Measurements from ENCODE around the gene NAA25. TPM values are rescaled to one million over a fixed set of nuclear protein-coding genes. Genes with fewer than 3 reads are reported as not detected.

Gene NAA25
- total and polyA plus RNA-seq, 9 of the 15 experiments (the other 6 are each of a cell fraction or from before 2014, with no cell fraction given), result 26.6 to 59.6 (median 48.9) TPM

DNA sequence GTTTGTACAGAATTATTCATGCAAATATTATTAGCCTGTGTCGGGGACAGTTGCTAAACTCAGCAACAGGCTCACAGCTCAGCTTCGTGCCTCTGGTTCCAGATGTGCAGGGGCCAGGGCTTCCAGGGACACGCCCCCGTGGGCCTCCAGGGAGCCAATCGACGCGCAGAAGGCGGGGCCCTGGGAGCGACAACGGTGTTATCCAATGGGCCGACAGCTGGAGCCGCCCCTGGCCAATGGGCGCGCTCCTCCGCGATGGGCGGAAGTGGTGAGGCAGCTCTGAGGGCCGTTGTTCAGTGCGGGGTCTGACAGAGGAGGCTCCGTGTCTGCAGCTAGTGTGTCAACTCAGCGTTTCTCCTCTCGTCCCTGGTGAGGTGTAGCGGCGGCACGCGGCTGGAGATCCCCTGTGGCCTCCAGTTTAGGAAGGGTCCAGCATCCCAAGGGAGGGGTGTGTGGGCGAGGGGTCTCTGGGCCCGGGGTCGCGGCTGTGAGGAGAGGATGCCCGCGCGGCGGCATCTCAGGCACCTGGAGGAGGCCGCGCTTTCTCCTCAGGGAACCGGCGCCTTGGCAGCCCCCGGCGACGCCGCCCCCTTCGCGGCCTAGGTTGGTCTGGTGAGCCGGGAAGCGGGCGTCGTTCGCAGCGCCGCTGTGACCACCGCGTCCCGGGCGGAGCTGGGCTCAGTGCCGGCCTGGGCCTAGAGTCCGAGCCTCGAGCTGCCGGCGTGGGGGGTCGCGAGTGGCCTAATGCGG, 16.8 kb upstream of the NAA25 start, which contains the start of gene TRAFD1:
TRAFD1 (plus strand) TSS at position 311 of the 750 bp plus-strand sequence. CDS start 4,963 bp downstream, outside the sequence.
- intact Hi-C loops (cut with micrococcal nuclease), result no loop called here
- POLR2A ChIA-PET, result interaction anchor here (0.6 to 3.2 kb wide), 10 partner anchors 10 to 279 kb away, joined by 3 to 45 read pairs (median 4); partner anchors contain the start of genes ERP29, NAA25 and TMEM116
- FAIRE-seq (peak; percentile 99), DNase-seq (ENCODE audit: extremely low read depth in 1 of 4, low spot score in 3 of 4) (peak; percentile 99 to 100 (median 100)), ATAC-seq (peak; percentile 98)
- in situ Hi-C loops (cut with MboI), result no loop called here
- Histone ChIP-seq H3K9me3 (replicated peaks; ENCODE audit: control insufficient read depth, insufficient read depth, low read depth, low read length) (no peaks in the 10 kb centered on the region), H3K79me2 (ENCODE audit: control insufficient read depth, insufficient read depth, low read length) (peaks cover 46% of the 10 kb centered on the region), H3K27me3 (ENCODE audit: control insufficient read depth in 2 of 2, insufficient read depth in 2 of 2, low read length in 2 of 2) (no peaks in the 10 kb centered on the region), H3K9ac (ENCODE audit: insufficient read depth in 1 of 2, low read depth in 2 of 2, low read length in 2 of 2) (peak within 1 kb of the TSS; percentile 84 to 99), H4K20me1 (replicated peaks; ENCODE audit: control insufficient read depth, insufficient read depth, low read length) (no peaks in the 10 kb centered on the region), H3K4me3 (peak within 1 kb of the TSS; percentile 88), H3K9me1 (ENCODE audit: control insufficient read depth, insufficient read depth, low read length) (no peaks in the 10 kb centered on the region), H2AFZ (ENCODE audit: low read depth, low read length) (peak within 1 kb of the TSS; percentile 88), H3K27ac (ENCODE audit: extremely low read depth, low read depth, low read length) (peak within 1 kb of the TSS; percentile 88), H3K36me3 (ENCODE audit: control insufficient read depth, insufficient read depth, low read length) (no peaks in the 10 kb centered on the region), H3K4me2 (ENCODE audit: insufficient read depth, low read length) (peak within 1 kb of the TSS; percentile 96), H3K4me1 (replicated peaks in 1 of 2; ENCODE audit: control insufficient read depth in 2 of 2, insufficient read depth in 2 of 2, low read length in 2 of 2) (peaks cover 38 to 44% of the 10 kb centered on the region in 2 experiments)
- BruUV-seq (replicated peaks), result TSS peak; percentile 74
- 1% methylated on average over 49 of the region's 63 CpGs for WGBS (ENCODE audit: insufficient coverage, low coverage, missing lambda C conversion rate)
- CTCF ChIA-PET (ENCODE audit: low intra/inter-chr PET ratio), result no interaction called here
- TF ChIP-seq ZBTB7A (IDR thresholded peaks at IDR 0.05; ENCODE audit: borderline replicate concordance, control insufficient read depth, low read depth, low read length), result peak; percentile 61; the same call in 1 of the 2 replicates
- TF ChIP-seq ASH1L (IDR thresholded peaks at IDR 0.05; ENCODE audit: borderline replicate concordance, low read depth, partially characterized antibody), result peak; percentile 98
- no peak for TF ChIP-seq KAT8 (IDR thresholded peaks at IDR 0.05; ENCODE audit: low read depth)
- peak; percentile 70 for TF ChIP-seq TAF7 (tag; IDR thresholded peaks at IDR 0.05)
- peak; percentile 48; the same call in 1 of the 2 replicates for TF ChIP-seq ZNF232 (CRISPR knock-in tag; IDR thresholded peaks at IDR 0.05)
- peak; percentile 100 for TF ChIP-seq RBM25 (IDR thresholded peaks at IDR 0.05; ENCODE audit: low read depth, low read length, severe bottlenecking)
- no peak for TF ChIP-seq TCF3 (CRISPR knock-in tag; IDR thresholded peaks at IDR 0.05)
- peak in 1 of 2 experiments; percentile 51; a peak in 1 of 4 replicates for TF ChIP-seq KDM4B (IDR thresholded peaks at IDR 0.05; ENCODE audit: borderline replicate concordance in 2 of 2, low read depth in 1 of 2)
- TF ChIP-seq, protein P1, sequence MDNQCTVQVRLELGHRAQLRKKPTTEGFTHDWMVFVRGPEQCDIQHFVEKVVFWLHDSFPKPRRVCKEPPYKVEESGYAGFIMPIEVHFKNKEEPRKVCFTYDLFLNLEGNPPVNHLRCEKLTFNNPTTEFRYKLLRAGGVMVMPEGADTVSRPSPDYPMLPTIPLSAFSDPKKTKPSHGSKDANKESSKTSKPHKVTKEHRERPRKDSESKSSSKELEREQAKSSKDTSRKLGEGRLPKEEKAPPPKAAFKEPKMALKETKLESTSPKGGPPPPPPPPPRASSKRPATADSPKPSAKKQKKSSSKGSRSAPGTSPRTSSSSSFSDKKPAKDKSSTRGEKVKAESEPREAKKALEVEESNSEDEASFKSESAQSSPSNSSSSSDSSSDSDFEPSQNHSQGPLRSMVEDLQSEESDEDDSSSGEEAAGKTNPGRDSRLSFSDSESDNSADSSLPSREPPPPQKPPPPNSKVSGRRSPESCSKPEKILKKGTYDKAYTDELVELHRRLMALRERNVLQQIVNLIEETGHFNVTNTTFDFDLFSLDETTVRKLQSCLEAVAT (IDR thresholded peaks at IDR 0.05), result peak; percentile 61 to 76; a peak in 2 of 4 replicates
- TF ChIP-seq HNRNPK (IDR thresholded peaks at IDR 0.05; ENCODE audit: low read depth, low read length, poor library complexity, severe bottlenecking), result no peak
- TF ChIP-seq, protein P2, sequence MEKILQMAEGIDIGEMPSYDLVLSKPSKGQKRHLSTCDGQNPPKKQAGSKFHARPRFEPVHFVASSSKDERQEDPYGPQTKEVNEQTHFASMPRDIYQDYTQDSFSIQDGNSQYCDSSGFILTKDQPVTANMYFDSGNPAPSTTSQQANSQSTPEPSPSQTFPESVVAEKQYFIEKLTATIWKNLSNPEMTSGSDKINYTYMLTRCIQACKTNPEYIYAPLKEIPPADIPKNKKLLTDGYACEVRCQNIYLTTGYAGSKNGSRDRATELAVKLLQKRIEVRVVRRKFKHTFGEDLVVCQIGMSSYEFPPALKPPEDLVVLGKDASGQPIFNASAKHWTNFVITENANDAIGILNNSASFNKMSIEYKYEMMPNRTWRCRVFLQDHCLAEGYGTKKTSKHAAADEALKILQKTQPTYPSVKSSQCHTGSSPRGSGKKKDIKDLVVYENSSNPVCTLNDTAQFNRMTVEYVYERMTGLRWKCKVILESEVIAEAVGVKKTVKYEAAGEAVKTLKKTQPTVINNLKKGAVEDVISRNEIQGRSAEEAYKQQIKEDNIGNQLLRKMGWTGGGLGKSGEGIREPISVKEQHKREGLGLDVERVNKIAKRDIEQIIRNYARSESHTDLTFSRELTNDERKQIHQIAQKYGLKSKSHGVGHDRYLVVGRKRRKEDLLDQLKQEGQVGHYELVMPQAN (IDR thresholded peaks at IDR 0.05; ENCODE audit: borderline replicate concordance), result peak; percentile 90
- TF ChIP-seq, protein P3, sequence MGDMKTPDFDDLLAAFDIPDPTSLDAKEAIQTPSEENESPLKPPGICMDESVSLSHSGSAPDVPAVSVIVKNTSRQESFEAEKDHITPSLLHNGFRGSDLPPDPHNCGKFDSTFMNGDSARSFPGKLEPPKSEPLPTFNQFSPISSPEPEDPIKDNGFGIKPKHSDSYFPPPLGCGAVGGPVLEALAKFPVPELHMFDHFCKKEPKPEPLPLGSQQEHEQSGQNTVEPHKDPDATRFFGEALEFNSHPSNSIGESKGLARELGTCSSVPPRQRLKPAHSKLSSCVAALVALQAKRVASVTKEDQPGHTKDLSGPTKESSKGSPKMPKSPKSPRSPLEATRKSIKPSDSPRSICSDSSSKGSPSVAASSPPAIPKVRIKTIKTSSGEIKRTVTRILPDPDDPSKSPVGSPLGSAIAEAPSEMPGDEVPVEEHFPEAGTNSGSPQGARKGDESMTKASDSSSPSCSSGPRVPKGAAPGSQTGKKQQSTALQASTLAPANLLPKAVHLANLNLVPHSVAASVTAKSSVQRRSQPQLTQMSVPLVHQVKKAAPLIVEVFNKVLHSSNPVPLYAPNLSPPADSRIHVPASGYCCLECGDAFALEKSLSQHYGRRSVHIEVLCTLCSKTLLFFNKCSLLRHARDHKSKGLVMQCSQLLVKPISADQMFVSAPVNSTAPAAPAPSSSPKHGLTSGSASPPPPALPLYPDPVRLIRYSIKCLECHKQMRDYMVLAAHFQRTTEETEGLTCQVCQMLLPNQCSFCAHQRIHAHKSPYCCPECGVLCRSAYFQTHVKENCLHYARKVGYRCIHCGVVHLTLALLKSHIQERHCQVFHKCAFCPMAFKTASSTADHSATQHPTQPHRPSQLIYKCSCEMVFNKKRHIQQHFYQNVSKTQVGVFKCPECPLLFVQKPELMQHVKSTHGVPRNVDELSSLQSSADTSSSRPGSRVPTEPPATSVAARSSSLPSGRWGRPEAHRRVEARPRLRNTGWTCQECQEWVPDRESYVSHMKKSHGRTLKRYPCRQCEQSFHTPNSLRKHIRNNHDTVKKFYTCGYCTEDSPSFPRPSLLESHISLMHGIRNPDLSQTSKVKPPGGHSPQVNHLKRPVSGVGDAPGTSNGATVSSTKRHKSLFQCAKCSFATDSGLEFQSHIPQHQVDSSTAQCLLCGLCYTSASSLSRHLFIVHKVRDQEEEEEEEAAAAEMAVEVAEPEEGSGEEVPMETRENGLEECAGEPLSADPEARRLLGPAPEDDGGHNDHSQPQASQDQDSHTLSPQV (IDR thresholded peaks at IDR 0.05), result peak; percentile 10; the same call in 1 of the 2 replicates
